Panc1 (cell line): ENCODE measurements around the gene TM4SF4. TPM values are rescaled to one million over a fixed set of nuclear protein-coding genes. Genes with fewer than 3 reads are reported as not detected.
A peak's percentile ranks its signal among the peaks of the same experiment; 100 is the strongest.

Experiments used
- ATAC-seq: fragments of 200-7000 bp; cut with Tn5 transposase; 2 replicates; pipeline ENCODE4 v1.9.1; 2020; ENCODE audit warnings: mild to moderate bottlenecking, moderate library complexity
- BruUV-seq: library from RNA; stranded (reverse); fragments of 400-500 nt; replicated peaks from 2 replicates; lab custom pipeline; 2021; lab: Mats Ljungman, UMichigan
- CTCF ChIA-PET: fragments of 300-600 bp; sonication (Branson Sonifier 250); formaldehyde crosslinking; loops from one replicate; lab custom pipeline; 2022; ENCODE audit warnings: antibody characterized with exemption; lab: Charles Lee
- POLR2A ChIA-PET: fragments of 300-600 bp; sonication (Branson Sonifier 250); formaldehyde crosslinking; loops from one replicate; lab custom pipeline; 2022; ENCODE audit warnings: antibody characterized with exemption; lab: Charles Lee
- DNase-seq: peaks from one replicate; pipeline ENCODE4 v3.0.0-alpha.2; 2010; ENCODE audit warnings: low read depth, low spot score
- H3K27ac ChIP-seq: 2 replicates; pipeline ENCODE4 v1.5.1; 2011; ENCODE audit warnings: mild to moderate bottlenecking, low read length, inconsistent platforms
- H3K27me3 ChIP-seq: fragments of 200-500 bp; sonication (Bioruptor generic); 2 replicates; pipeline ENCODE4 v1.6.0; 2014; ENCODE audit warnings: low read length, inconsistent platforms; ENCODE audit not compliant: control insufficient read depth, insufficient read depth
- H3K36me3 ChIP-seq: fragments of 200-500 bp; sonication (Bioruptor generic); 2 replicates; pipeline ENCODE4 v1.5.1; 2014; ENCODE audit warnings: inconsistent platforms, mild to moderate bottlenecking, low read length, moderate library complexity; ENCODE audit not compliant: control insufficient read depth, insufficient read depth
- H3K4me1 ChIP-seq: 2 replicates; pipeline ENCODE4 v1.5.1; 2011; ENCODE audit warnings: inconsistent platforms, mild to moderate bottlenecking, low read length, moderate library complexity; ENCODE audit not compliant: control insufficient read depth, insufficient read depth
- H3K4me3 ChIP-seq, 2 experiments: 2 replicates each; pipeline ENCODE4 v1.5.1; 2011 to 2012; ENCODE audit warnings: low read depth in 2 of 2, low read length in 2 of 2, mild to moderate bottlenecking in 2 of 2, inconsistent platforms in 1 of 2, moderate library complexity in 1 of 2
- H3K9me3 ChIP-seq: fragments of 200-500 bp; sonication (Bioruptor generic); 2 replicates; pipeline ENCODE4 v1.5.1; 2014; ENCODE audit warnings: low read depth, mild to moderate bottlenecking, inconsistent platforms, low read length, moderate library complexity; ENCODE audit not compliant: control insufficient read depth, insufficient read depth
- POLR2AphosphoS5 ChIP-seq: IDR thresholded peaks from 2 replicates; pipeline ENCODE4 v1.6.1; 2012; ENCODE audit warnings: mild to moderate bottlenecking, low read depth, low read length, moderate library complexity
- SIN3A ChIP-seq: IDR thresholded peaks from 2 replicates; pipeline ENCODE4 v1.6.1; 2012; ENCODE audit warnings: low read depth, mild to moderate bottlenecking, low read length, moderate library complexity, borderline replicate concordance; ENCODE audit not compliant: insufficient read depth
- TCF7L2 ChIP-seq: IDR thresholded peaks from 2 replicates; pipeline ENCODE4 v1.6.1; 2011; ENCODE audit warnings: mild to moderate bottlenecking, low read depth, low read length, inconsistent platforms
- in situ Hi-C: cut with HindIII; loops from 2 replicates; pipeline ENCODE4 v1.10.0; 2016; ENCODE audit warnings: low sequenced_read_pairs, low pct_unique_long_range_greater_than_20kb
- intact Hi-C: fragments of 100-400 bp; cut with micrococcal nuclease; formaldehyde crosslinking; loops from one replicate; pipeline ENCODE4 v1.10.0; 2022; ENCODE audit not compliant: unreplicated experiment
- total RNA-seq: library from RNA; stranded (reverse); gene quantifications from one replicate; pipeline ENCODE4 v1.2.1, GENCODE V29; 2021; ENCODE audit not compliant: unreplicated experiment
- TF ChIP-seq, protein P1 (sequence below): fragments of 450-650 bp; IDR thresholded peaks from 2 replicates; pipeline ENCODE4 v1.5.1; 2017; ENCODE audit warnings: mild to moderate bottlenecking
- TF ChIP-seq, protein P2 (sequence below), 2 experiments: IDR thresholded peaks; 2 replicates each; pipeline ENCODE4 v1.6.1; 2011 to 2012; ENCODE audit warnings: low read depth in 2 of 2, control low read depth in 1 of 2, low read length in 1 of 2, mild to moderate bottlenecking in 1 of 2, moderate library complexity in 1 of 2; ENCODE audit not compliant: insufficient read depth in 1 of 2

TM4SF4 gene
- total RNA-seq, 1 experiment from 2014 or later: 0.46 TPM

DNA sequence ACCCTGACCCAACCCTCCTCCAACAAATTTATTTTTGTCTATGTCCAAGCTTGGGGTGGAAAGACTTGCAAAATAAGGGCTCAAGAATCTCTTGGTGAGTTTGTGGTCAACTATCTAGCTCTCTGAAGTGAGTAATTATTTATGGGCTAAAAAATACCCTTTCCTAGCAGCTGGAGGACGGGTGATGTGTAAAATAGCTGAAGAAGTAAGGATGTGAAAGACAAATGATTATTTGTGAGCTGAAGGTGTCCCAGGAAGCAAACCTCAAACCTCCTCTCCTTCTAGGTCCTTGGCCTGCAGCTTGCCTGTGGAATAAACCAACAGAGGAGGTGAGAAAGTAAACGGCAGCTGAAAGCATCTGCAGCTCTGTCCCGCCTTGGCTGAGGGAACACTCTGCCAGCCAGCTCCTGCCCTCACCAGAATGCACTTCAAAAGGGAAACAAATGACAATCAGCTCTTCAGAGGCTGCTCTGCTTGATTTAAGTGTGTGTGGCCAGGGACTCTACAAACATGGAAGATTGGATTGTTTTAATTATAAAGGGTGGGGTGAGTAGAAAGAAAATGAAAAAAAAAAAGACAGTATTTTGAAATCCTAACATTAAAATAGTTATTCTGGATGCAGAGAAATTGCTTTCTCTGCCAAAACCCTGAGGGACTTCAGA is 60.3 kb downstream of the TM4SF4 start:
- H3K36me3 ChIP-seq: peaks cover 4% of the 10 kb centered on the region; the same call in 1 of the 2 replicates
- POLR2A ChIA-PET: interaction anchor here (0.5 kb wide), 1 partner anchor 34 kb away, joined by 4 read pairs; no protein-coding TSS in a partner anchor
- H3K4me3 ChIP-seq: peak overlapping the region in 1 of 2 experiments; percentile 16; a peak in 1 of 4 replicates
- intact Hi-C loops (loop anchor here (10.0 kb wide), 1 partner anchor 180 kb away; no protein-coding TSS in a partner anchor), in situ Hi-C loops (no loop called here)
- BruUV-seq: TSS peak; percentile 6
- no peaks in the 10 kb centered on the region for H3K9me3 ChIP-seq
- peaks cover 90% of the 10 kb centered on the region for H3K4me1 ChIP-seq
- CTCF ChIA-PET: no interaction called here
- no peak for DNase-seq
- no peaks in the 10 kb centered on the region for H3K27me3 ChIP-seq
- peak; percentile 55 for ATAC-seq
- H3K27ac ChIP-seq: peak overlapping the region; percentile 100
- TF ChIP-seq TCF7L2 (peak; percentile 86), SIN3A (no peak)

DNA sequence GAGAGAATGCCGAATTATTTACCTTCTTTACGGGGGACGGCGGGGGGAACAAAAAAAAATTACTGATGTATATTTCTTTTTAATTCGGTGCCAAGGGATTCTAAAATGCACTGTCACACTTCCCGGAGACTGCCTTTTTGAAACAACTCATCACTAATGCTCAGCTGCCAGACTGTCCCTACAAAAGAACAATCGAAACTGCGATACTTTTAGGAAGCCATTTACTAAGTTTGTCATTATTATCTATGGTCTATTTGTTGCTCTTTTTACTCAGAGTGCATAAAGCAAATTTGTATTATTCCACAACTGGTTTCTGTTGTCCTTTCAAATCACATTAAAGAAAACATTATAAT is 60.8 kb downstream of the TM4SF4 start:
- intact Hi-C loops (loop anchor here (10.0 kb wide), 1 partner anchor 179 kb away; no protein-coding TSS in a partner anchor), in situ Hi-C loops (no loop called here)
- H3K4me3 ChIP-seq: peak overlapping the region in 1 of 2 experiments; percentile 16; a peak in 1 of 4 replicates
- POLR2A ChIA-PET: interaction anchor here (1.1 kb wide), 1 partner anchor 20 kb away, joined by 4 read pairs; no protein-coding TSS in a partner anchor
- ATAC-seq (no peak), DNase-seq (no peak)
- TF ChIP-seq POLR2AphosphoS5 (no peak), TCF7L2 (no peak; the same call in 1 of the 2 replicates), SIN3A (no peak)
- TF ChIP-seq, protein P1, sequence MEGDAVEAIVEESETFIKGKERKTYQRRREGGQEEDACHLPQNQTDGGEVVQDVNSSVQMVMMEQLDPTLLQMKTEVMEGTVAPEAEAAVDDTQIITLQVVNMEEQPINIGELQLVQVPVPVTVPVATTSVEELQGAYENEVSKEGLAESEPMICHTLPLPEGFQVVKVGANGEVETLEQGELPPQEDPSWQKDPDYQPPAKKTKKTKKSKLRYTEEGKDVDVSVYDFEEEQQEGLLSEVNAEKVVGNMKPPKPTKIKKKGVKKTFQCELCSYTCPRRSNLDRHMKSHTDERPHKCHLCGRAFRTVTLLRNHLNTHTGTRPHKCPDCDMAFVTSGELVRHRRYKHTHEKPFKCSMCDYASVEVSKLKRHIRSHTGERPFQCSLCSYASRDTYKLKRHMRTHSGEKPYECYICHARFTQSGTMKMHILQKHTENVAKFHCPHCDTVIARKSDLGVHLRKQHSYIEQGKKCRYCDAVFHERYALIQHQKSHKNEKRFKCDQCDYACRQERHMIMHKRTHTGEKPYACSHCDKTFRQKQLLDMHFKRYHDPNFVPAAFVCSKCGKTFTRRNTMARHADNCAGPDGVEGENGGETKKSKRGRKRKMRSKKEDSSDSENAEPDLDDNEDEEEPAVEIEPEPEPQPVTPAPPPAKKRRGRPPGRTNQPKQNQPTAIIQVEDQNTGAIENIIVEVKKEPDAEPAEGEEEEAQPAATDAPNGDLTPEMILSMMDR: no peak
- TF ChIP-seq, protein P2, sequence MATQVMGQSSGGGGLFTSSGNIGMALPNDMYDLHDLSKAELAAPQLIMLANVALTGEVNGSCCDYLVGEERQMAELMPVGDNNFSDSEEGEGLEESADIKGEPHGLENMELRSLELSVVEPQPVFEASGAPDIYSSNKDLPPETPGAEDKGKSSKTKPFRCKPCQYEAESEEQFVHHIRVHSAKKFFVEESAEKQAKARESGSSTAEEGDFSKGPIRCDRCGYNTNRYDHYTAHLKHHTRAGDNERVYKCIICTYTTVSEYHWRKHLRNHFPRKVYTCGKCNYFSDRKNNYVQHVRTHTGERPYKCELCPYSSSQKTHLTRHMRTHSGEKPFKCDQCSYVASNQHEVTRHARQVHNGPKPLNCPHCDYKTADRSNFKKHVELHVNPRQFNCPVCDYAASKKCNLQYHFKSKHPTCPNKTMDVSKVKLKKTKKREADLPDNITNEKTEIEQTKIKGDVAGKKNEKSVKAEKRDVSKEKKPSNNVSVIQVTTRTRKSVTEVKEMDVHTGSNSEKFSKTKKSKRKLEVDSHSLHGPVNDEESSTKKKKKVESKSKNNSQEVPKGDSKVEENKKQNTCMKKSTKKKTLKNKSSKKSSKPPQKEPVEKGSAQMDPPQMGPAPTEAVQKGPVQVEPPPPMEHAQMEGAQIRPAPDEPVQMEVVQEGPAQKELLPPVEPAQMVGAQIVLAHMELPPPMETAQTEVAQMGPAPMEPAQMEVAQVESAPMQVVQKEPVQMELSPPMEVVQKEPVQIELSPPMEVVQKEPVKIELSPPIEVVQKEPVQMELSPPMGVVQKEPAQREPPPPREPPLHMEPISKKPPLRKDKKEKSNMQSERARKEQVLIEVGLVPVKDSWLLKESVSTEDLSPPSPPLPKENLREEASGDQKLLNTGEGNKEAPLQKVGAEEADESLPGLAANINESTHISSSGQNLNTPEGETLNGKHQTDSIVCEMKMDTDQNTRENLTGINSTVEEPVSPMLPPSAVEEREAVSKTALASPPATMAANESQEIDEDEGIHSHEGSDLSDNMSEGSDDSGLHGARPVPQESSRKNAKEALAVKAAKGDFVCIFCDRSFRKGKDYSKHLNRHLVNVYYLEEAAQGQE (IDR thresholded peaks at IDR 0.05; ENCODE audit: insufficient read depth in 1 of 2, low read depth in 2 of 2, low read length in 1 of 2): no peak
- CTCF ChIA-PET: no interaction called here
- BruUV-seq: no TSS peak
- H3K36me3 ChIP-seq: peaks cover 5% of the 10 kb centered on the region; the same call in 1 of the 2 replicates
- peak overlapping the region; percentile 100 for H3K27ac ChIP-seq
- no peaks in the 10 kb centered on the region for H3K27me3 ChIP-seq
- peaks cover 94% of the 10 kb centered on the region for H3K4me1 ChIP-seq
- no peaks in the 10 kb centered on the region for H3K9me3 ChIP-seq
